Fibroblast of skin of left biceps (primary cell): ENCODE measurements around the gene HMGN1.

Experiments
- DNase-seq, 2 experiments: peaks; one replicate each; pipeline ENCODE4 v3.0.0-alpha.2; 2013; ENCODE audit warnings: low read depth in 2 of 2

HMGN1 gene

DNA sequence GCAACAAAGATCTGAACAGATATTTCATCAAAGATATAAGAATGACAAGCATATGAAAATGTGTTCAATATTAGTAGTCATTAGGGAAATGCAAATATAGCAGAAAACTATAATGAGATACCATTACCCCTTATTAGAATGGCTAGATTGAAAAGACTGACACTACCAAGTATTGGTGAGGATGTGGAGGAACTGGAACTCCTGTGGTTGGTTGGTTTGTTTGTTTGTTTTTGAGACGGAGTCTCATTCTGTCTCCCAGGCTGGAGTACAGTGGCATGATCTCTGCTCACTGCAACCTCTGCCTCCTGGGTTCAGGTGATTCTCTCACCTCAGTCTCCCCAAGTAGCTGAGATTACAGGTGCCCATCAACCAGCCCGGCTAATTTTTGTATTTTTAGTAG is 18.9 kb upstream of the HMGN1 start:
- DNase-seq: no peak

- no peak for DNase-seq
Measured at GRCh38 chr21:39366563-39366962, 17.7 kb upstream of the HMGN1 start.

DNA sequence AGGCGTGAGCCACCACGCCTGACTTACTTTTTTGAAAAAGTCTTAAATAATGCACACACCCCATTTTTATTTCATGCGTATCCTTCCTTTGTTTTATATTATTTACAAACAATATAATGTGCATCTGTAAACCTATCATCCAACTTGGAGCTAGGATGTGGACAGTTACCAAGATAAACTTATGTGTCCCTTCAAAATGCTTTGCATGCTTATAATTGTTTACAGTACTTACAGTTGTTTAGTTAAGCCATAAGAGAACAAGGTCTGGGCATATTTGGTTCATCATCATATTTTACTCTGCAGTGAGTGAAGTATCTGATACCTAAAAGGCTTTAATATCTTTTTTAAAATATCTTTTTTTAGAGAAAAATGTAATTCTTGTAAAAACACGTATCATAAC is 16.1 kb upstream of the HMGN1 start:
- DNase-seq: no peak

DNA sequence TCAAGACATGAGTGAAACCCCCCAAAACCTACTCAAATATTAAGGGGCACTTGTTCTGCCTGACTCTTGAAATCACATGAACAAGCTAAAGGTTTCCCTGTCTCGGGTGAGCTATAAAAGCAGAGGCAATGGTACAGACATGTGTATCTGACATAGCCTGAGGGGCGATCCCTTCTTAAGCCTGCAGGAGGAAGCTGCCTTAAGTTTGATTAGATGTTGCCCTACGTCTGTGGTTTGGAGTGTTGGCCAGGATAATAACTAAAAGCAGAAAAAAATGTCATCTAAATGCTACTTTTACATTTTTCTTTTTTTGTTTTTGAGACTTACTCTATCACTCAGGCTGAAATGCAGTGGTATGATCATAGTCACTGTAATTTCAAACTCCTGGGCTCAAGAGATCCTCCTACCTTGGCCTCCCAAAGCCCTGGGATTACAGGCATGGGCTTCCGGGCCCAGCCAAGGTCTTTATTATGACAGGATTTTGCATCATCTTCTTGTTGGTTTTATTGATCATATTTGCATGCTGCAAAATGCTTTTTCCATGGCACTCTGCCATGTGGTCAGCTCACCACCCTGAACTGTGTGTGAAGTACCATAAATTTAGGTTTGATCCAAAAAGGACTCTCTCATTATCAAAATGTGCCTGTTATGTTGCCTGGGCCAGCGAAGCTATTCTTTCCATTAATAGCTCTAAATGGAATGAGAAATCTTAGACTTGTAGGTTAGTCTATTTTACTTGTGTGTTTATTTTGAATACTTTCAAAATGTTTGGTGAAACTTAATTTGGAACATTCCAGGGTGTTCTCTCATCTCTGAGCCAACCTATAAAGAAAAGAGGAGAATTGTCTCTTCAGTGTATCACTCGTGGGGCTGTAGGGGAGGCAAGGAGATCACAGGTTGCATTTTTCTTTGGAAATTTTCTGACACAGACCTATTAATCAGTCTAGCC is 15.0 kb upstream of the HMGN1 start:
- DNase-seq: no peak

- no peak for DNase-seq
Measured at GRCh38 chr21:39362733-39363132, 13.8 kb upstream of the HMGN1 start.

GRCh38 chr21:39359382-39359781 is 10.5 kb upstream of the HMGN1 start:
- DNase-seq: no peak

- DNase-seq: no peak
Measured at GRCh38 chr21:39353295-39353694, 4.4 kb upstream of the HMGN1 start.

DNA sequence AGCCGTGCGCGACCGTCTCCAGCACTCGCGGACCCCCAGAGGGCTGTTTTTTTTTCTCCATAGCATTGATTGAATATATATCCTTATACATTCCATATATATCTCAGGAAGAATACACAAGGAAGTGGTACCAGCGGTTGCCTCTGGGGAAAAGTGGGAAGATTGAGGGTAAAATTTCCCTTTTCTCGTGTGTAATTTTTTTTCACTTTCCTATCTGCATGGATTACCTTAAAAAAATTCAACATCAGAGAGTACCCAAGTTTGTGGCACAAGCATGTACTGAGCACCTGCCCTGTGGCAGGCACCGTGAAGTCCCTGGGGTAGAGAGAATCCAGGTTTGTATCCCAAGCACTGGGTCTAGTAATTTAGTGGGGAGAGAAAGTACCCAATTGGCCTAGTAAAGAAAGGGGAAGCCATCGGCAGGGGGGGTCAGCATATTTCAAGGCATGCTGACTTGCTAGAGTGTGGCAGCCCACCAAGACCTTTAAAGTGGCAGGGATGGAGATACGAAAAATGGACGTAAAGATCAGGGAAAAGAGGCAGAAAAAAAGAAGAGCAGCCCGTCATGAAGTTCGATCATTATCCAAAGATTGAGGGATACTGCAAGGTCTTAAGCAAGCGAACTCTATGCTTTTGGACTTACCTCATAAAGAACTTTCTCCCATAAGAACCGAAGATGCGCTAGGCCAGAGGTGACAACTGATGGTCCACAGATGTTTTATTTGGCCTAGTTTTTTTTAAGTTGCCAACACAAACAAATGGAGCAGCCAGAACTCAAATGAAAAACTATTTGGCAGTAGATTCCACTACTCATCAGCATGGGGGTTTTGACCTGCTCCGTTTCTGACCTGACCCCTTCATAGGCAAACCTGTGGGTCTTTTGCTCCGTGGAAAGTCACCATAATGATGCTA is 1.5 kb upstream of the HMGN1 start:
- no peak for DNase-seq

DNA sequence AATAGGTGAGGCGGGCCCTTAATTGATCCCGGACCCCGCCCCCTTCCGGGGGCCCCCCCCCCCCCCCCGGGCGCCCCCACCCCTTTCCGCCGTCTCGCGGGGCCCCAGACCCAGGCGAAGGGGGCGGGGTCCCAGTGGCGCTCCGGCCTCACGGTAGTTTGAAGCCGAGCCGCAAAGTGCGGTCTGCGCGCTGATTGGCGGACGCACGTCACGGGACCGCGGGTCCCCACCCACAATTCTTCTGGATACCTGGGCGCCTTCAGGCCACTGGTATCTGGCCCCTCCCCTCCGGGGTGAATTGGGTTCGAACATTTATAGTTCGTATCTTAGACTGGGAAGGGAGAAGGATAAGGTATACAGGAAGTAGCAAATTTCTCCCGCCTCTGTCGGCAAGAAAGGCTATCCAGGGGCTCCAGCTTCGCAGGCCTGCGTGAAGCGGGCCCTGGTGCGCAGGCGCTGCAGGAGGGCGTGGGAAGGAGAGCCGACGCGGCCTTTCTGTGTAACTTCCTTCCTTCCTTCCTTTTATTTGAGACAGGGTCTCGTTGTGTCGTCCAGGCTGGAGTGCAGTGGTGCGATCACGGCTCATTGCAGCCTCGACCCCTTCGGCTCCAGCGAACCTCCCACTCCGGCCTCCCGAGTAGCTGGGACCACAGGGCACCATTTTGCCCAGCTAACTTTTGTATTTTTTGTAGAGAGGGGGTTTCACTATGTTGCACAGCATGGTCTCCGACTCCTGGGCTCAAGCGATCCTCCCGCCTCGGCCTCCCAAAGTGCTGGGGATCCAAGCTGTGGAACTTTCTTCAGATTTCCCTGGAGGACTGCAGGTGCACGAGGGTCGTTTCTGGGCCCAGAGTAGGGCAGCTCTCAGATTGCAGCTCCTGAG is 564 bp upstream of the HMGN1 start:
- DNase-seq: peak; percentile 89 to 90

- DNase-seq: no peak
Measured at GRCh38 chr21:39348040-39348354, 891 bp downstream of the HMGN1 start.

- no peak for DNase-seq
Measured at GRCh38 chr21:39347537-39347936, 1.4 kb downstream of the HMGN1 start.

- no peak for DNase-seq
Measured at GRCh38 chr21:39346671-39347331, 2.1 kb downstream of the HMGN1 start.

- no peak for DNase-seq
Measured at GRCh38 chr21:39346206-39346605, 2.7 kb downstream of the HMGN1 start.

DNA sequence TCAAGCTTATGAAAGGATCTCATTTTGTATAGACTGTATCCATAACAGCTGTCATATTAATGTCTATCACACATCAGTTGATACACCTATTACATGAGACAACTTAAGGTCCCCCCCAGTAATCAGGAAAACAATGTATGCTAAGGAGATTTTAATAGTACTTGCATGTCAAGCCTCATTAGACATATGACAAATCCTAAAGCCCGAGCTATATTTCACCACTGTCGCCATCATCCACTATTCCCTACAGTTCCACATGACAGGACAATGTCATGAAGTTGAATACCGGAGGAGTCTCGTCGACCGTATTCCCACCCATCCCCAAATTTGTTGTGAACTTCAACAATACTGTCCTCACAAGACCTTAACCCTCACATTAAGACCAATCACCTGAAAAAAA is 3.4 kb downstream of the HMGN1 start:
- no peak for DNase-seq

DNA sequence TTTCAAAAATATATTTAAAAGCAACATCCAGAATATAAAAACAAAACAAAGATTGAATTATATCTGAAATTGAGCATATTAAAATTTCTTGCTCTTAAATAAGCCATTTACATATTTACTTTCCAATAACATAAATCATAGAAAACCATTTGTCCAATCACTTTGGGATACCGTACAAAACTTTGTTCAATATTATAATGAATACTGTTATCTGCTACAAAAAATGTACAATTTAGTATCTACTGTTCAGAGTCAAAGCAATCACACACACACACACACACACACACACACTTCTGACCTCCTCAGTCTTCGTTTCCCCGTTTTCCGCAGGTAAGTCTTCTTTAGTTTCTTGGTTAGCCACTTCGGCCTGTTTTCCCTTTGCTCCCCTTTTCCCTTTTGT is 4.0 kb downstream of the HMGN1 start:
- DNase-seq: no peak

DNA sequence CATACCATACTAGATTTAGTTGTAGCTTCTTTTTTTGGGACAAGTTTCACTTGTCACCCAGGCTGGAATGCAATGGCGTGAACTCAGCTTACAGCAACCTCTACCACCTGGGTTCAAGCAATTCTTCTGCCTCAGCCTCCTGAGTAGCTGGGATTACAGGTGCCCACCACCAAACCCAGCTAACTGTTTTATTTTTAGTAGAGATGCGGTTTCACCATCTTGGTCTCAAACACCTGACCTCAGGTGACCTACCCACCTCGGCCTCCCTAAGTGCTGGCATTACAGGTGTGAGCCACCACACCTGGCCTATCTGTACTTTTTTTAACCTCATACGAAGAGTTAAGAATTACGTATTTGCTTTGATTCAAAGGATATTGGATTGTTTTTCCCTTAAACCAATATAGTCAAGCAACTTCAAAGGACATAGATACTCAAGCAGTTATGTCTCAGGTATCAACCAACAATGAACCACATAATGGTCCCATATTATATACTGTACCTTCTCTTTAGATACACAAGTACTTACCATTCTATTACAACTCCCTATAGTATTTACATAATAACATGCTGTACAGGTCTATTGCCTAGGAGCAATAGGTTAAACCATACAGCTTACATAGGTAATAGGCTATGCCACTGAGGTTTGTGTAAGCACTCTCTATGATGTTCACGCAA is 7.5 kb downstream of the HMGN1 start:
- no peak for DNase-seq

DNA sequence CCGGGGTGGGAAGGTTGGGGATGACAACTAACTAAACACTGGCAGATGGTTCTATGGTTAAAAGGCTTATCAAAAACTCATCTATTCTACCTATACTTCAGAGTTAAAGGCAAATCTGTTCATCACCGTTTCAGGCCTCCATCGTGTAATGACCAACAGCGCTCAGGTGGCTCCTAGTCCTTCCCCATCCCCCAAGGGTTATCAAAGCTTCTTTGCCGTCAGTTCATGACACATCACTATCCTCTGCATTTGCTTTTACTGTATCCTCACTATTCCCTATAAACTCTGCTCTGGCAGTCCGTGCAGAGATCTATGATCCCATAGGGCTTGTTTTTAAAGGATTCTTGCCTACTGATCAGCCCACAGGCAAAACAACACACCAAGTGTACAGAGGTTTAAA is 8.2 kb downstream of the HMGN1 start:
- DNase-seq: no peak

- no peak for DNase-seq
Measured at GRCh38 chr21:39339231-39339630, 9.7 kb downstream of the HMGN1 start.

- DNase-seq: no peak
Measured at GRCh38 chr21:39336457-39337008, 12.4 kb downstream of the HMGN1 start.

DNA sequence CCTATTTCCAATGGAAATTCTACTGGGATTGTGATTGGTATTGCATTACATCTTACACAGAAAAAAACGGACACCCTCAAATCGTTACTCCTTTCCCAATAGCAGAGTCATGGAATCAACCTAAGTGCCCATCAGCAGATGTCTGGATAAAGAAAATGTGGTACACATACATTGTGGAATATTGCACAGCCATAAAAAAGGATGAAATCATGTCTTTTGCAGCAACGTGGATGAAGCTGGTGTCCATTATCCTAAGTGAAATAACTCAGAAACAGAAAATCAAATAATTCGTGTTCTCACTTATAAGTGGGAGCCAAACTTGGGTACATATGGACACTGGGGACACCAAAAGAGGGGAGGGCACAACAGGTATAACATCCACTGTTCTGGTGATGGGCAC is 14.3 kb downstream of the HMGN1 start:
- DNase-seq: no peak
